ENCODE results near the gene FBXL19. TPM values are rescaled to one million over a fixed set of nuclear protein-coding genes. Genes with fewer than 3 reads are reported as not detected.

Gene FBXL19
- polyA plus RNA-seq, 4 donors = 8.7 to 26.3 (median 13.4) TPM

DNA sequence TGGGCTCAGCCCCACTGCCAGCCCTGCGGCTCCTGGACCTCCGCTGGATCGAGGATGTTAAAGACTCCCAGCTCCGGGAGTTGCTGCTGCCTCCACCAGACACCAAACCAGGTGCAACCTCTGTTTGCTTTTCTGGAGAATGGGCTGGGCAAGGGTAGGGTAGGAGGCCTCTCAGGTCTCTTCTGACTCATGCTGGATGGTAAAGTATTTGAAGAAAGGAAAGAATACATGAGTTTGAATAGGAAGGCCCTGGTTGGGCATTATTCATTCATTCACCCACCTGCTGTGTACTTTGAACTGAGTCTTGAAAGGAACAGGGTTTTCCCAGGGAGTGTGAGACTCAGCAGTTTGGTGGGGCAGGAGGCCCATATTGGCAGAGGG, 19.0 kb downstream of the FBXL19 start:
- 32 to 69% (median 54%) methylated on average over 4 of the region's 4 CpGs for WGBS, 3 donors
- peak overlapping the region in 1 of 3 donors; percentile 15 for H3K4me3 ChIP-seq (ENCODE audit: low read depth in 1 of 3, low read length in 3 of 3)
- H3K4me1 ChIP-seq (ENCODE audit: control insufficient read depth in 3 of 3, insufficient read depth in 2 of 3, low read depth in 1 of 3, low read length in 2 of 3) = peaks cover 0 to 22% (median 5%) of the 10 kb centered on the region in 3 donors
- H3K36me3 ChIP-seq (ENCODE audit: control insufficient read depth in 3 of 3, insufficient read depth in 2 of 3, low read depth in 1 of 3, low read length in 3 of 3) = peaks cover 0 to 78% (median 2%) of the 10 kb centered on the region in 3 donors
- no peaks in the 10 kb centered on the region for H3K9me3 ChIP-seq (ENCODE audit: control insufficient read depth in 2 of 2, insufficient read depth in 1 of 2, low read depth in 1 of 2, low read length in 1 of 2)
- H3K27ac ChIP-seq (ENCODE audit: low read depth in 1 of 3, low read length in 2 of 3) = peak overlapping the region; percentile 68 to 88 (median 74)
- H3K27me3 ChIP-seq (ENCODE audit: control insufficient read depth in 3 of 3, insufficient read depth in 3 of 3, low read length in 3 of 3) = no peaks in the 10 kb centered on the region
- no peak for FAIRE-seq
- DNase-seq = peak; percentile 63 to 75

DNA sequence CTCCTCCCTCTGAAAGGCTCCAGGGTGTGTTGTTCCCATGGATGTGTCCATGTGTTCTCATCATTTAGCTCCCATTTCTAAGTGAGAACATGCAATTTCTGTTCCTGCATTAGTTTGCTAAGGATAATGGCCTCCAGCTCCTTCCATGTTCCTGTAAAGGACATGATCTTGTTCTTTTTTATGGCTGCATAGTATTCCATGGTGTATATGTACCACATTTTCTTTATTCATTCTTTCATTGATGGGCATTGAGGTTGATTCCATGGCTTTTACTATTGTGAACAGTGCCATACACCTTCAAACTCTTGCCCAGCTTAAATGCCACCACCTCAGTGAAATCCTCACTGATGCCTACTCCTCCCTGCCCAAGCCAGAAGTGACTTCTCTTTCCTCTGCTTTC, 21.0 kb downstream of the FBXL19 start:
- DNase-seq = no peak
- Histone ChIP-seq H3K36me3 (ENCODE audit: control insufficient read depth in 3 of 3, insufficient read depth in 2 of 3, low read depth in 1 of 3, low read length in 3 of 3) (peaks cover 0 to 72% (median 2%) of the 10 kb centered on the region in 3 donors), H3K4me3 (ENCODE audit: low read depth in 1 of 3, low read length in 3 of 3) (no peak overlapping the region), H3K27ac (ENCODE audit: low read depth in 1 of 3, low read length in 2 of 3) (no peak overlapping the region), H3K4me1 (ENCODE audit: control insufficient read depth in 3 of 3, insufficient read depth in 2 of 3, low read depth in 1 of 3, low read length in 2 of 3) (peaks cover 0 to 30% (median 5%) of the 10 kb centered on the region in 3 donors), H3K9me3 (ENCODE audit: control insufficient read depth in 2 of 2, insufficient read depth in 1 of 2, low read depth in 1 of 2, low read length in 1 of 2) (no peaks in the 10 kb centered on the region), H3K27me3 (ENCODE audit: control insufficient read depth in 3 of 3, insufficient read depth in 3 of 3, low read length in 3 of 3) (no peaks in the 10 kb centered on the region)
- FAIRE-seq = no peak

DNA sequence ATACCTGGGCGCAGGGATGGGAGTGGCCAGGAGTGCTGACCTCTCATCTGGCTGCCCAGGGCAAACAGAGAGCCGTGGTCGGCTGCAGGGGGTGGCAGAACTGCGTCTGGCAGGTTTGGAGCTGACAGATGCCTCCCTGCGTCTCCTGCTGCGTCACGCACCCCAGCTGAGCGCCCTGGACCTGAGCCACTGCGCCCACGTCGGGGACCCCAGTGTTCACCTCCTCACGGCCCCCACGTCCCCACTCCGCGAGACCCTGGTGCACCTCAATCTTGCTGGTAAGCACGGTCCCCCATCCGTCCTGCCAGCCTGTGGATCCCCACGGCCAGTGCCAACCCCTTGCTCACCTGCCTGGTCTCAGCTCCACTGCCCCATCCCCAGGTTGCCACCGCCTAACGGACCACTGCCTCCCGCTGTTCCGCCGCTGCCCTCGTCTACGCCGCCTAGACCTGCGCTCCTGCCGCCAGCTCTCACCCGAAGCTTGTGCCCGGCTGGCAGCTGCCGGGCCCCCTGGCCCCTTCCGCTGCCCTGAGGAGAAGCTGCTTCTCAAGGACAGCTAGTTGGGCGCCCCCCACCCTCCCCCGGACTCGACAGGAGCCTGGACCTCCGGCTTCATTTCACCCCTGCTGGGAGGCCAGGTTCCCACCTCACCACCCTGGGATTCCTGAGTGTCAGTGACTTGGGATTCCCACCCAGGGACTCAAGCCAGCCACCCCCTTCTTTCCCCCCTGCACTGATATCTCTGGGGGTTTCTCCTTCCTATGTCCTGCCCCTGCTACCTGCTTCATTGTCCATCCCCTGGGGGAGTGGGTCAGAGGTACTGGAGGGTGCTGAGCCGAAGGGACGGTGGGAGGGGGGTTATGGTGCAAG, 23.5 kb downstream of the FBXL19 start:
- Histone ChIP-seq H3K9me3 (ENCODE audit: control insufficient read depth in 2 of 2, insufficient read depth in 1 of 2, low read depth in 1 of 2, low read length in 1 of 2) (no peaks in the 10 kb centered on the region), H3K27ac (ENCODE audit: low read depth in 1 of 3, low read length in 2 of 3) (no peak overlapping the region), H3K4me3 (ENCODE audit: low read depth in 1 of 3, low read length in 3 of 3) (no peak overlapping the region), H3K27me3 (ENCODE audit: control insufficient read depth in 3 of 3, insufficient read depth in 3 of 3, low read length in 3 of 3) (no peaks in the 10 kb centered on the region), H3K4me1 (ENCODE audit: control insufficient read depth in 3 of 3, insufficient read depth in 2 of 3, low read depth in 1 of 3, low read length in 2 of 3) (peaks cover 0 to 39% (median 5%) of the 10 kb centered on the region in 3 donors), H3K36me3 (ENCODE audit: control insufficient read depth in 3 of 3, insufficient read depth in 2 of 3, low read depth in 1 of 3, low read length in 3 of 3) (peaks cover 0 to 62% (median 0%) of the 10 kb centered on the region in 3 donors)
- FAIRE-seq (no peak), DNase-seq (no peak)
- WGBS, 3 donors = 91 to 92% (median 92%) methylated on average over 33 to 38 of the region's 38 CpGs

DNA sequence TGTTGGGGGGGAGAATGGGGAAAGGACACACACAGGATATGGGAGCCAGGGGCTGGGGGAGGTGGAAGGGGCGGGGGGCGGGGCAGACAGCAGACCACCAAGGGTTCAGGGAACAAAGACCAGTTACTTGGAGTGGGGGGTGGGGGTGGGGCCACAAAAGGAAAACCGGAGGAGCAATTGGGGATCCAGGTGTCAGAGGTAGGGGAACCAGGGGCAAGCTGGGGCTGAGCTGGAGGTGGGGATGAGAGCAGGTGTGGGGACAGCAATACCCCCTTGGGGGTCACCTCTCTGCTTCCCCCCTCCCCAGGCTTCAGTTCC, 24.1 kb downstream of the FBXL19 start:
- Histone ChIP-seq H3K4me3 (ENCODE audit: low read depth in 1 of 3, low read length in 3 of 3) (peak overlapping the region in 1 of 3 donors; percentile 60), H3K27ac (ENCODE audit: low read depth in 1 of 3, low read length in 2 of 3) (peak overlapping the region in 2 of 3 donors; percentile 41 to 48), H3K9me3 (ENCODE audit: control insufficient read depth in 2 of 2, insufficient read depth in 1 of 2, low read depth in 1 of 2, low read length in 1 of 2) (no peaks in the 10 kb centered on the region), H3K4me1 (ENCODE audit: control insufficient read depth in 3 of 3, insufficient read depth in 2 of 3, low read depth in 1 of 3, low read length in 2 of 3) (peaks cover 0 to 33% (median 1%) of the 10 kb centered on the region in 3 donors), H3K27me3 (ENCODE audit: control insufficient read depth in 3 of 3, insufficient read depth in 3 of 3, low read length in 3 of 3) (no peaks in the 10 kb centered on the region), H3K36me3 (ENCODE audit: control insufficient read depth in 3 of 3, insufficient read depth in 2 of 3, low read depth in 1 of 3, low read length in 3 of 3) (peaks cover 0 to 57% (median 0%) of the 10 kb centered on the region in 3 donors)
- DNase-seq = no peak
- WGBS, 3 donors = 78 to 83% (median 81%) methylated on average over 3 of the region's 3 CpGs
- no peak for FAIRE-seq

DNA sequence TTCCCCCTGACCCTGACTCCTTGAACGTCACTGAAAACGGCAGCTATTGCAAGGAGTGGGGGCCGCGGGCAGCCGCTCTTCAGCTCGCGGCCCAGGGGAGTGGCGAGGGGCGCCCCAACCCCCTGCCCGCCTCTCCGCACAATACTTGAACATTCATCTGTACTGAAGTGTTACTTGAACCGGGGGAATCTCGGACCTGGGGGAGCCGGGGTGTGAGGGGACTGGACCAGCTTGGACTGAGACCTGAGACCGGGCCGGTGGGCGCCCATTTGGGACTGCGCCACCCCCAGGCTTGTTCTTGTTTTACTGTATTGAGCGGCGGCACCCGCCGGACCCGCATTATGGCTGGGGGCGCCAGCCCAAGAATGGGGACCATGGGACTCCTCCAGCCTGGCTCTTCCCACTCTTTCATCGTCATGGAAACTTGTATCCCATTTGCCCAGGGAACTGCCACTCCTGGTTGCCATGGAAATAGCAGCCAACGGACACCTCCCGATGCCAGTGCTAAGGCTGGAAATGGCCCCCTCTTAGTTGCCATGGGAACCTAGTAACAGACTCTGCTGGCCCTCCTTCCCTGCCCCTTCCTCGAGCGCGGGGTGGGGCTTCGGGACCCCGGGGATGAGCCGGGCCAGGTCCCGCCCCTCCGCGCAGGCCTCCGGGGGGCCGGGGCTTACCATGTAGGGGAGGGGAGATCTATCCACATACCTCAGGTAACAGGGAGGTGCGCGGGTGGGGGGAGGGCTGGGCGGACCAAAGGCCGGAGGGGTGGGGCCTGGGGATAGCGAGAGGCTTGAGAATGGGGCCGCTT, 24.7 kb downstream of the FBXL19 start:
- no peaks in the 10 kb centered on the region for H3K27me3 ChIP-seq (ENCODE audit: control insufficient read depth in 3 of 3, insufficient read depth in 3 of 3, low read length in 3 of 3)
- DNase-seq (peak; percentile 58 to 97), FAIRE-seq (no peak)
- peaks cover 0 to 52% (median 0%) of the 10 kb centered on the region in 3 donors for H3K36me3 ChIP-seq (ENCODE audit: control insufficient read depth in 3 of 3, insufficient read depth in 2 of 3, low read depth in 1 of 3, low read length in 3 of 3)
- peaks cover 0 to 27% (median 0%) of the 10 kb centered on the region in 3 donors for H3K4me1 ChIP-seq (ENCODE audit: control insufficient read depth in 3 of 3, insufficient read depth in 2 of 3, low read depth in 1 of 3, low read length in 2 of 3)
- 32 to 44% (median 43%) methylated on average over 38 to 44 of the region's 44 CpGs for WGBS, 3 donors
- peak overlapping the region; percentile 60 to 90 (median 82) for H3K4me3 ChIP-seq (ENCODE audit: low read depth in 1 of 3, low read length in 3 of 3)
- H3K9me3 ChIP-seq (ENCODE audit: control insufficient read depth in 2 of 2, insufficient read depth in 1 of 2, low read depth in 1 of 2, low read length in 1 of 2) = no peaks in the 10 kb centered on the region
- peak overlapping the region in 2 of 3 donors; percentile 48 to 81 for H3K27ac ChIP-seq (ENCODE audit: low read depth in 1 of 3, low read length in 2 of 3)

DNA sequence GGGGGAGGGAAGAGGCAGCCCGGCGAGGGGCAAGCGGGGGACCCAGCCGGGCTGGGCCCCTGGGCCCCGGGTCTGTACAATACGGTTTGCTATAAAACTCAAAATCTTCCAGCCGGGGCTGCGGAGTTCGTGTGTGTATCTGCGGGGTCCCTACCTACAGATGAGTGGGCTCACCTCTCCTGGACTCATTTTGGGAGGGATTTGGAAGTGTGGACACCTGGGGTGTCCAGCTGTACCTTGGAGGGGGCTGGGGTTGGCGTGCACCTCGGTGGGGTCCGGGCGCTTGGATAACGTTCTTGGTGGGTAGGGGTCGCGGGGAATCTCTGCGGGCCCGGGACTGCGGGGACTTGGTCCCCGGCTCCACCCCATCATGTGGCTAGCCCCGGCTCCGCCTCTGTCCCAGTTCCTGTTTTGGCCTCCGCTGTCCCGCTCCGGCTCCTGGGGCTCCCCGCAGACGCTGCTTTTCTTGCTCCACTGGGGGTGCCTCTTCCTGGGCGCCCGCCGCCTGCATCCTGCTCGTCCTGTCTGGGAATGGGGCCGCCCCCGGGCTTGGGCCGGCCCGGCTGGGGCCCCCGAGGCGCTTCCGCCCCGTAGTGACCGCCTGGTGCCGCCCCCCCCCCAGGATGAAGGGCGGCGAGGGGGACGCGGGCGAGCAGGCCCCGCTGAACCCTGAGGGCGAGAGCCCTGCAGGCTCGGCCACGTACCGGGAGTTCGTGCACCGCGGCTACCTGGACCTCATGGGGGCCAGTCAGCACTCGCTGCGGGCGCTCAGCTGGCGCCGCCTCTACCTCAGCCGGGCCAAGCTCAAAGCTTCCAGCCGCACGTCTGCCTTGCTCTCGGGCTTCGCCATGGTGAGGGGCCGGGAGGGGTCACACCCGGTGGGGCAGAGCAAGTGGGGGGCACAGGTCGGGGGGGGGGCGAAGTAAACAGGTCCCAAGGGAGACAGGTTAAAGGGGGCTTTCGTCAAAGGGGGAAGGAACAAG, 25.6 kb downstream of the FBXL19 start, which contains the start of gene ORAI3:
Gene ORAI3, plus strand, starts transcription at position 402 of the 983 bp plus-strand sequence. Its CDS starts 222 bp downstream, at position 624.
- peaks cover 0 to 29% (median 0%) of the 10 kb centered on the region in 3 donors for H3K4me1 ChIP-seq (ENCODE audit: control insufficient read depth in 3 of 3, insufficient read depth in 2 of 3, low read depth in 1 of 3, low read length in 2 of 3)
- peaks cover 0 to 54% (median 0%) of the 10 kb centered on the region in 3 donors for H3K36me3 ChIP-seq (ENCODE audit: control insufficient read depth in 3 of 3, insufficient read depth in 2 of 3, low read depth in 1 of 3, low read length in 3 of 3)
- peak within 1 kb of the TSS; percentile 60 to 81 (median 75) for H3K27ac ChIP-seq (ENCODE audit: low read depth in 1 of 3, low read length in 2 of 3)
- FAIRE-seq = no peak
- H3K27me3 ChIP-seq (ENCODE audit: control insufficient read depth in 3 of 3, insufficient read depth in 3 of 3, low read length in 3 of 3) = no peaks in the 10 kb centered on the region
- H3K4me3 ChIP-seq (ENCODE audit: low read depth in 1 of 3, low read length in 3 of 3) = peak within 1 kb of the TSS; percentile 60 to 90 (median 82)
- peak; percentile 65 to 81 for DNase-seq
- H3K9me3 ChIP-seq (ENCODE audit: control insufficient read depth in 2 of 2, insufficient read depth in 1 of 2, low read depth in 1 of 2, low read length in 1 of 2) = no peaks in the 10 kb centered on the region
- 1 to 2% (median 2%) methylated on average over 52 to 70 of the region's 70 CpGs for WGBS, 3 donors

DNA sequence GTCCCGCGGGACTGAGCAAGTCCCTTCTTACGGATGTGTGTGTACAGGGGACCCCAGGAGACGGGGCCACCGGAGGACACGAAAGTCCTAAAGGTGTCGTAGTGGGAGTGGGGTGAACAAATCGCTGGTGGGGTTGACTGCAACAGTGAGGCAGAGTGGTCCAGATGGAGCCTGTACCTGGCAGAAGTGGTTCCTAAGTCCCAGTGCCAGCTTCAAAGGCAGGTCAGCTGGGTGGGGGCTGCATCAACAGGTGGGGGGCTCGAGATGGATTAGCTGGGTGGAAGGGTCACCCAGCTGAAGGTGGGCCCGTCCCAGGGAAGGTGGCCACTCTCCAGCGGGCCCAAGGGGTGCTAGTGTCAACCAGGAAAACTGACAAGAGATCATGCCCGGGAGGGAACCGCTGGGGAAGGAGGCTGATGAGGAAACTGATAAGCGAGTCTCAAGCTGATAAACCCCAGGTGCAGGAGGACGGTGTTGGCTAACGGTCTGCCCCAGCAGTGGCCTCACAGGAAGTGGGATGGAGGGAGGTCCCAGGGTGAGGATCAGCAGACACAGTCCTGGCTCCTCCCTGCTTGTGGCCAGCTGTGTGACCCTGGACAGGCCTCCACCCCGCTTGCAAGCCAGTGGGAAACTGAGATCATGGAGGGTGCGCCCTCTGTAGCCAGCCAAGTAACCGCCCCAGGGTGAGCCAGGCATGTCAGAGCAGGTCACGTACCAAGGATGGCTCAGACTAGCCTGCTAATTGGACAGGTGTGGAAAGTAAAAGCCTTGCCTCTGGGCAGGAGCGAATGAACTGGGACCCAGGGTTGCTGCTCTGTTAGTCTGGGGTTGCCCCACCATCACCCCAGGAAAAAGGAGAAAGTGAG, 26.5 kb downstream of the FBXL19 start:
- peaks cover 0 to 36% (median 0%) of the 10 kb centered on the region in 3 donors for H3K4me1 ChIP-seq (ENCODE audit: control insufficient read depth in 3 of 3, insufficient read depth in 2 of 3, low read depth in 1 of 3, low read length in 2 of 3)
- DNase-seq = peak; percentile 65 to 80
- 2 to 4% (median 3%) methylated on average over 21 of the region's 21 CpGs for whole genome bisulfite sequencing, 3 donors
- H3K27ac ChIP-seq (ENCODE audit: low read depth in 1 of 3, low read length in 2 of 3) = peak overlapping the region in 2 of 3 donors; percentile 75 to 81
- no peaks in the 10 kb centered on the region for H3K9me3 ChIP-seq (ENCODE audit: control insufficient read depth in 2 of 2, insufficient read depth in 1 of 2, low read depth in 1 of 2, low read length in 1 of 2)
- no peak for FAIRE-seq
- H3K4me3 ChIP-seq (ENCODE audit: low read depth in 1 of 3, low read length in 3 of 3) = peak overlapping the region; percentile 60 to 90 (median 82)
- H3K36me3 ChIP-seq (ENCODE audit: control insufficient read depth in 3 of 3, insufficient read depth in 2 of 3, low read depth in 1 of 3, low read length in 3 of 3) = peaks cover 0 to 51% (median 0%) of the 10 kb centered on the region in 3 donors
- H3K27me3 ChIP-seq (ENCODE audit: control insufficient read depth in 3 of 3, insufficient read depth in 3 of 3, low read length in 3 of 3) = no peaks in the 10 kb centered on the region

Measured in small intestine (tissue), 7 donors.